Measurements from ENCODE around the gene MANBA.

MANBA gene

GRCh38 chr4:102780476-102781144 is 19.8 kb upstream of the MANBA start (continued):
- no peak for TF ChIP-seq ZSCAN30 (tag by site-specific recombination; IDR thresholded peaks at IDR 0.05)
- TF ChIP-seq ZNF776 (tag by site-specific recombination; IDR thresholded peaks at IDR 0.05; ENCODE audit: borderline replicate concordance): no peak
- TF ChIP-seq SCRT1 (tag by site-specific recombination; IDR thresholded peaks at IDR 0.05; ENCODE audit: borderline replicate concordance): peak; percentile 97
- no peak for TF ChIP-seq ZNF121 (tag by site-specific recombination; IDR thresholded peaks at IDR 0.05)
- TF ChIP-seq ZSCAN18 (tag by site-specific recombination; IDR thresholded peaks at IDR 0.05): no peak
- TF ChIP-seq EGR2 (tag by site-specific recombination; IDR thresholded peaks at IDR 0.05; ENCODE audit: low read depth): no peak
- no peak for TF ChIP-seq ZNF2 (tag by site-specific recombination; IDR thresholded peaks at IDR 0.05)
- peak; percentile 86; the same call in 1 of the 2 replicates for TF ChIP-seq ZNF664 (tag by site-specific recombination; IDR thresholded peaks at IDR 0.05)
- no peak for TF ChIP-seq PRDM2 (tag by site-specific recombination; IDR thresholded peaks at IDR 0.05; ENCODE audit: borderline replicate concordance)
- no peak for TF ChIP-seq ZNF114 (tag by site-specific recombination; IDR thresholded peaks at IDR 0.05)
- peak; percentile 95 for TF ChIP-seq ZNF629 (tag by site-specific recombination; IDR thresholded peaks at IDR 0.05)
- TF ChIP-seq ZNF311 (tag by site-specific recombination; IDR thresholded peaks at IDR 0.05; ENCODE audit: borderline replicate concordance): no peak
- 0 out of 2 replicates have a peak, but pooled peaks have one; percentile 44 for TF ChIP-seq ZFP37 (tag by site-specific recombination; IDR thresholded peaks at IDR 0.05)
- no peak for TF ChIP-seq ZNF561 (tag by site-specific recombination; IDR thresholded peaks at IDR 0.05; ENCODE audit: borderline replicate concordance)
- TF ChIP-seq AEBP2 (tag by site-specific recombination; IDR thresholded peaks at IDR 0.05; ENCODE audit: borderline replicate concordance): no peak
- TF ChIP-seq WT1 (tag by site-specific recombination; IDR thresholded peaks at IDR 0.05): peak; percentile 92
- TF ChIP-seq KLF17 (tag by site-specific recombination; IDR thresholded peaks at IDR 0.05): peak; percentile 62
- no peak for TF ChIP-seq ZNF16 (tag by site-specific recombination; IDR thresholded peaks at IDR 0.05; ENCODE audit: low read depth)
- TF ChIP-seq ZSCAN5A (tag by site-specific recombination; IDR thresholded peaks at IDR 0.05): no peak
- no peak for TF ChIP-seq ZNF280C (tag by site-specific recombination; IDR thresholded peaks at IDR 0.05)
- no peak for TF ChIP-seq MYNN (tag by site-specific recombination; IDR thresholded peaks at IDR 0.05; ENCODE audit: borderline replicate concordance)
- no peak for TF ChIP-seq SALL2 (tag by site-specific recombination; IDR thresholded peaks at IDR 0.05; ENCODE audit: borderline replicate concordance)
- TF ChIP-seq ZNF398 (tag by site-specific recombination; IDR thresholded peaks at IDR 0.05): 0 out of 2 replicates have a peak, but pooled peaks have one; percentile 28
